Testis (tissue), 3 donors: ENCODE results near the gene MYO18B. TPM values are rescaled to one million over a fixed set of nuclear protein-coding genes. Genes with fewer than 3 reads are reported as not detected.

Experiments
- DNase-seq: peaks from one replicate; pipeline ENCODE4 v3.0.0-alpha.2; 2019
- H3K27ac ChIP-seq, 2 donors: fragments of 200-600 bp; sonication (generic); one replicate each; pipeline ENCODE4 v1.5.1; 2019
- H3K27me3 ChIP-seq: fragments of 200-600 bp; sonication (generic); one replicate; pipeline ENCODE4 v1.5.1; 2019
- H3K36me3 ChIP-seq: fragments of 200-600 bp; sonication (generic); one replicate; pipeline ENCODE4 v1.5.1; 2017; ENCODE audit warnings: low read depth; ENCODE audit errors: missing control alignments
- H3K4me1 ChIP-seq: fragments of 200-600 bp; sonication (generic); one replicate; pipeline ENCODE4 v1.5.1; 2019
- H3K4me3 ChIP-seq, 2 donors: fragments of 200-600 bp; sonication (generic); one replicate each; pipeline ENCODE4 v1.5.1; 2017 to 2019
- H3K9me3 ChIP-seq: fragments of 200-600 bp; sonication (generic); one replicate; pipeline ENCODE4 v1.5.1; 2017
- CTCF ChIP-seq, 3 experiments: fragments of 450-650 bp in 2 of 3; fragments of 200-600 bp in 1 of 3; sonication (generic) in 1 of 3; IDR thresholded peaks; one replicate each; pipeline ENCODE4 v1.5.1; 2016 to 2019; ENCODE audit warnings: antibody characterized with exemption in 3 of 3, mild to moderate bottlenecking in 2 of 3, moderate library complexity in 1 of 3
- POLR2A ChIP-seq: fragments of 450-650 bp; IDR thresholded peaks from one replicate; pipeline ENCODE4 v1.6.1; 2017; ENCODE audit warnings: antibody characterized with exemption, mild to moderate bottlenecking, moderate library complexity
- WGBS, 2 donors: methylation state at CpG; one replicate each; pipeline ENCODE4 v1.1.5; 2018; 5-methylcytosine and 5-hydroxymethylcytosine counted together
- intact Hi-C: fragments of 100-400 bp; cut with DNase I; formaldehyde crosslinking; loops from one replicate; pipeline ENCODE4 v1.15.1; 2023; ENCODE audit warnings: low total_unique reads
- polyA plus RNA-seq: library from polyadenylated mRNA; stranded (reverse); fragments of 350-450 nt; fragmentation: Illumina TruSeq; extraction: RNeasy Lipid Tissue Mini Kit (QIAGEN cat#74804); gene quantifications from one replicate; pipeline ENCODE4 v1.2.3, GENCODE V29; 2014; ENCODE audit warnings: low read depth, low replicate concordance; ENCODE audit not compliant: insufficient read depth
- total RNA-seq, 2 donors: library from RNA; depleted of rRNA; stranded (reverse); fragments of >200 nt; gene quantifications; one replicate each; pipeline ENCODE4 v1.2.3, GENCODE V29; 2016

MYO18B gene
- total and polyA plus RNA-seq, 3 donors from 2014 or later = 23.6 to 40.3 (median 28.6) TPM

GRCh38 chr22:25729016-25729995, 12.7 kb upstream of the MYO18B start:
- intact Hi-C loops = no loop called here
- no peaks in the 10 kb centered on the region for H3K4me1 ChIP-seq
- 64 to 71% methylated on average over 18 to 19 of the region's 19 CpGs for WGBS, 2 donors
- TF ChIP-seq CTCF (IDR thresholded peaks at IDR 0.05) (no peak), POLR2A (no peak)
- no peaks in the 10 kb centered on the region for H3K27me3 ChIP-seq
- no peak overlapping the region for H3K4me3 ChIP-seq
- no peaks in the 10 kb centered on the region for H3K9me3 ChIP-seq
- no peak overlapping the region for H3K27ac ChIP-seq
- H3K36me3 ChIP-seq = no peaks in the 10 kb centered on the region
- no peak for DNase-seq

- Histone ChIP-seq H3K27ac (no peak overlapping the region), H3K36me3 (no peaks in the 10 kb centered on the region), H3K27me3 (no peaks in the 10 kb centered on the region), H3K4me3 (no peak overlapping the region), H3K9me3 (no peaks in the 10 kb centered on the region), H3K4me1 (no peaks in the 10 kb centered on the region)
- intact Hi-C loops = no loop called here
- WGBS, 2 donors = 21 to 73% methylated on average over 1 to 2 of the region's 2 CpGs
- no peak for DNase-seq
- TF ChIP-seq POLR2A = no peak
- TF ChIP-seq CTCF (IDR thresholded peaks at IDR 0.05) = no peak
Observed at GRCh38 chr22:25735650-25736049, 6.3 kb upstream of the MYO18B start.

- no peaks in the 10 kb centered on the region for H3K36me3 ChIP-seq
- no peak for TF ChIP-seq POLR2A
- TF ChIP-seq CTCF (IDR thresholded peaks at IDR 0.05) = no peak
- H3K27ac ChIP-seq = no peak overlapping the region
- 74 to 88% methylated on average over 9 of the region's 9 CpGs for WGBS, 2 donors
- intact Hi-C loops = no loop called here
- no peaks in the 10 kb centered on the region for H3K9me3 ChIP-seq
- no peak for DNase-seq
- H3K27me3 ChIP-seq = no peaks in the 10 kb centered on the region
- H3K4me3 ChIP-seq = no peak overlapping the region
- no peaks in the 10 kb centered on the region for H3K4me1 ChIP-seq
Observed at GRCh38 chr22:25736378-25737011, 5.5 kb upstream of the MYO18B start.

GRCh38 chr22:25739659-25740344, 2.2 kb upstream of the MYO18B start:
- no peaks in the 10 kb centered on the region for H3K27me3 ChIP-seq
- TF ChIP-seq CTCF (IDR thresholded peaks at IDR 0.05) (no peak), POLR2A (no peak)
- H3K27ac ChIP-seq = no peak overlapping the region
- H3K4me1 ChIP-seq = no peaks in the 10 kb centered on the region
- WGBS, 2 donors = 84 to 93% methylated on average over 11 of the region's 11 CpGs
- H3K36me3 ChIP-seq = no peaks in the 10 kb centered on the region
- H3K4me3 ChIP-seq = no peak overlapping the region
- DNase-seq = no peak
- intact Hi-C loops = no loop called here
- H3K9me3 ChIP-seq = no peaks in the 10 kb centered on the region
